K562 (cell line): ENCODE measurements around the gene KLHL13. TPM values are rescaled to one million over a fixed set of nuclear protein-coding genes. Genes with fewer than 3 reads are reported as not detected.

ENCODE experiments used
- ATAC-seq: fragments of 200-7000 bp; cut with Tn5 transposase; 3 replicates; pipeline ENCODE4 v1.9.1; 2020; ENCODE audit warnings: moderate library complexity
- BruUV-seq: library from RNA; stranded (reverse); fragments of 400-500 nt; replicated peaks from 2 replicates; lab custom pipeline; 2021; lab: Mats Ljungman, UMichigan
- CTCF ChIA-PET: fragments of 300-600 bp; formaldehyde crosslinking; extraction: SDS; loops from one replicate; lab custom pipeline; 2021; ENCODE audit warnings: low intra/inter-chr PET ratio; lab: Yijun Ruan, JAX
- POLR2A ChIA-PET: fragments of 300-600, 350-650 bp; sonication (Branson Sonifier 250); formaldehyde crosslinking; extraction: SDS; loops from one replicate; lab custom pipeline; 2021; ENCODE audit warnings: antibody characterized with exemption, inconsistent platforms; lab: Yijun Ruan, JAX
- DNase-seq, 4 experiments: peaks; one replicate each; pipeline versions ENCODE4 v3.0.0 to v3.0.0-alpha.2; 2011 to 2018; ENCODE audit warnings: low spot score in 3 of 4, mixed read lengths in 3 of 4; ENCODE audit errors: extremely low read depth in 1 of 4
- FAIRE-seq: peaks from 2 replicates; lab custom pipeline; 2011; peaks lifted over from hg19 to GRCh38; lab: Jason Lieb, UNC
- H2AFZ ChIP-seq: 2 replicates; pipeline ENCODE4 v1.6.0; 2011; ENCODE audit warnings: low read depth, low read length, control low read depth, inconsistent platforms
- H3K27ac ChIP-seq: fragments of 200-600 bp; 3 replicates; pipeline ENCODE4 v1.8.0; 2011; ENCODE audit warnings: low read depth, mild to moderate bottlenecking, control low read depth, inconsistent platforms, low read length, moderate library complexity, mixed read lengths; ENCODE audit errors: extremely low read depth
- H3K27me3 ChIP-seq, 2 experiments: fragments of 300-600 bp in 1 of 2; 2 replicates in 1 of 2; 3 replicates in 1 of 2; pipeline versions ENCODE4 v1.6.0 to v1.8.0; 2011; ENCODE audit warnings: inconsistent platforms in 2 of 2, low read length in 2 of 2, mild to moderate bottlenecking in 1 of 2, mixed read lengths in 1 of 2, moderate library complexity in 1 of 2; ENCODE audit not compliant: control insufficient read depth in 2 of 2, insufficient read depth in 2 of 2
- H3K36me3 ChIP-seq: fragments of 300-600 bp; 3 replicates; pipeline ENCODE4 v1.8.0; 2011; ENCODE audit warnings: mild to moderate bottlenecking, low read length, inconsistent platforms; ENCODE audit not compliant: control insufficient read depth, insufficient read depth
- H3K4me1 ChIP-seq, 2 experiments: fragments of 200-600 bp in 1 of 2; replicated peaks in 1 of 2; 2 replicates in 1 of 2; 3 replicates in 1 of 2; pipeline versions ENCODE4 v1.5.1 to v1.8.0; 2011; ENCODE audit warnings: inconsistent platforms in 2 of 2, low read length in 2 of 2, mild to moderate bottlenecking in 1 of 2, mixed read lengths in 1 of 2, moderate library complexity in 1 of 2; ENCODE audit not compliant: control insufficient read depth in 2 of 2, insufficient read depth in 2 of 2
- H3K4me2 ChIP-seq: 2 replicates; pipeline ENCODE4 v1.6.1; 2011; ENCODE audit warnings: low read length, control low read depth, inconsistent platforms, mixed read lengths; ENCODE audit not compliant: insufficient read depth
- H3K4me3 ChIP-seq: fragments of 200-600 bp; sonication (generic), shearing (Covaris generic); 2 replicates; pipeline ENCODE4 v1.5.1; 2016; ENCODE audit warnings: control low read depth, inconsistent platforms
- H3K79me2 ChIP-seq: fragments of 200-600 bp; 3 replicates; pipeline ENCODE4 v1.8.0; 2011; ENCODE audit warnings: low read length, inconsistent platforms; ENCODE audit not compliant: control insufficient read depth, insufficient read depth
- H3K9ac ChIP-seq, 2 experiments: 2 replicates each; pipeline versions ENCODE4 v1.6.0 to v1.6.1; 2011; ENCODE audit warnings: low read depth in 2 of 2, low read length in 2 of 2, control low read depth in 1 of 2, inconsistent platforms in 1 of 2, mild to moderate bottlenecking in 1 of 2, mixed read lengths in 1 of 2; ENCODE audit not compliant: insufficient read depth in 1 of 2
- H3K9me1 ChIP-seq: one replicate; pipeline ENCODE4 v1.6.0; 2011; ENCODE audit warnings: inconsistent platforms, mild to moderate bottlenecking, low read length, moderate library complexity; ENCODE audit not compliant: control insufficient read depth, insufficient read depth
- H3K9me3 ChIP-seq: replicated peaks from 2 replicates; pipeline ENCODE4 v1.5.1; 2011; ENCODE audit warnings: low read depth, low read length, inconsistent platforms; ENCODE audit not compliant: control insufficient read depth, insufficient read depth
- H4K20me1 ChIP-seq: replicated peaks from 2 replicates; pipeline ENCODE4 v1.6.1; 2011; ENCODE audit warnings: low read length, inconsistent platforms, mixed read lengths; ENCODE audit not compliant: control insufficient read depth, insufficient read depth
- HCFC1 ChIP-seq: IDR thresholded peaks from 2 replicates; pipeline ENCODE4 v1.6.1; 2012; ENCODE audit warnings: low read depth, low read length, improper control_type of control experiment
- NR4A1 ChIP-seq, 2 experiments: fragments of 250-450 bp in 1 of 2; fragments of 450-650 bp in 1 of 2; sonication (Bioruptor Pico) in 1 of 2; IDR thresholded peaks; 2 replicates each; pipeline versions ENCODE4 v1.4.0 to v1.6.1; 2016 to 2020; ENCODE audit warnings: mild to moderate bottlenecking in 2 of 2, missing compliant biosample characterization in 1 of 2, missing genetic modification characterization in 1 of 2, moderate library complexity in 1 of 2
- RB1 ChIP-seq: fragments of 450-650 bp; IDR thresholded peaks from 2 replicates; pipeline ENCODE4 v1.6.1; 2017; ENCODE audit warnings: low read depth, mild to moderate bottlenecking
- TCFL5 ChIP-seq: fragments of 250-450 bp; sonication (Bioruptor Pico); conservative IDR thresholded peaks from 2 replicates; pipeline ENCODE4 v1.6.1; 2021; ENCODE audit warnings: mild to moderate bottlenecking, moderate library complexity, matching md5 sums
- TFAM ChIP-seq: fragments of 250-450 bp; sonication (Bioruptor Pico); conservative IDR thresholded peaks from 2 replicates; pipeline ENCODE4 v1.5.0; 2021; ENCODE audit warnings: mild to moderate bottlenecking, moderate library complexity
- XRCC5 ChIP-seq: fragments of 200-400 bp; formaldehyde crosslinking; IDR thresholded peaks from 2 replicates; pipeline ENCODE4 v1.6.1; 2017; ENCODE audit warnings: low read depth, mild to moderate bottlenecking, low read length
- ZNF121 ChIP-seq: sonication (generic); formaldehyde crosslinking; conservative IDR thresholded peaks from 2 replicates; pipeline ENCODE4 v1.8.0; 2022; ENCODE audit warnings: missing genetic modification reagents
- ZNF695 ChIP-seq: fragments of 450-650 bp; formaldehyde crosslinking; IDR thresholded peaks from 2 replicates; pipeline ENCODE4 v1.4.0; 2020; ENCODE audit warnings: mild to moderate bottlenecking, moderate library complexity
- ZNF785 ChIP-seq: fragments of 250-450 bp; sonication (Bioruptor Pico); IDR thresholded peaks from 2 replicates; pipeline ENCODE4 v1.4.0; 2020; ENCODE audit warnings: mild to moderate bottlenecking
- whole genome bisulfite sequencing: fragments of 100-300 bp; shearing (Covaris generic); methylation state at CpG from one replicate; pipeline ENCODE4 v1.1.6; 2016; ENCODE audit warnings: low coverage, mixed read lengths; ENCODE audit not compliant: insufficient coverage; ENCODE audit errors: missing lambda C conversion rate; 5-methylcytosine and 5-hydroxymethylcytosine counted together
- in situ Hi-C: fragments of 300-500 bp; cut with MboI; formaldehyde crosslinking; loops from 4 replicates; pipeline ENCODE4 v1.15.0; 2018; ENCODE audit warnings: inconsistent platforms, mixed read lengths
- intact Hi-C: fragments of 100-400 bp; cut with micrococcal nuclease; formaldehyde crosslinking; loops from 2 replicates; pipeline ENCODE4 v1.14.2; 2022
- polyA plus RNA-seq, 8 experiments: library from polyadenylated mRNA; depleted of rRNA in 4 of 8; stranded (reverse) in 5 of 8; unstranded in 3 of 8; fragments of >200 nt; fragmentation: Nextera tagmentation in 2 of 8; fragmentation: Illumina TruSeq in 1 of 8; extraction: Ambion mirVana in 2 of 8; extraction: Trizol in 1 of 8; gene quantifications; 2 replicates each; pipeline versions ENCODE4 v1.2.1 to v1.2.3, GENCODE V29; 2011 to 2014; ENCODE audit warnings: inconsistent platforms in 1 of 8, missing spikeins in 1 of 8
- total RNA-seq, 7 experiments: library from RNA; depleted of rRNA in 6 of 7; stranded (reverse); fragments of >200 nt in 6 of 7; fragmentation: Illumina TruSeq in 2 of 7; extraction: Trizol in 2 of 7; gene quantifications; 2 replicates each; pipeline versions ENCODE4 v1.2.1 to v1.2.3, GENCODE V29; 2011 to 2021; ENCODE audit warnings: low replicate concordance in 1 of 7
- TF ChIP-seq, protein P1 (sequence below): sonication (generic); IDR thresholded peaks from 2 replicates; pipeline ENCODE4 v1.6.1; 2016
- TF ChIP-seq, protein P2 (sequence below): sonication (generic); formaldehyde crosslinking; IDR thresholded peaks from 2 replicates; pipeline ENCODE4 v1.8.0; 2023; ENCODE audit warnings: mild to moderate bottlenecking, missing genetic modification reagents
- TF ChIP-seq, protein P3 (sequence below): sonication (generic); formaldehyde crosslinking; IDR thresholded peaks from 2 replicates; pipeline ENCODE4 v1.8.0; 2022; ENCODE audit warnings: mild to moderate bottlenecking, low read depth, missing genetic modification reagents

The KLHL13 gene
- total and polyA plus RNA-seq, 9 of the 15 experiments (the other 6 are each of a cell fraction or from before 2014, with no cell fraction given), result 1.2 to 4.1 (median 2.2) TPM

GRCh38 chrX:118047446-118048186, 69.0 kb downstream of the KLHL13 start:
- Histone ChIP-seq H3K9me3 (no peaks in the 10 kb centered on the region), H3K36me3 (no peaks in the 10 kb centered on the region), H3K79me2 (no peaks in the 10 kb centered on the region), H3K9ac (no peak overlapping the region), H3K4me1 (no peaks in the 10 kb centered on the region), H3K4me3 (no peak overlapping the region), H3K27me3 (no peaks in the 10 kb centered on the region), H3K27ac (no peak overlapping the region), H3K9me1 (no peaks in the 10 kb centered on the region)
- in situ Hi-C loops (no loop called here), intact Hi-C loops (no loop called here)
- POLR2A ChIA-PET, result no interaction called here
- FAIRE-seq (no peak), ATAC-seq (no peak)
- 0% methylated on average over 4 of the region's 4 CpGs for WGBS
- BruUV-seq, result no TSS peak
- TF ChIP-seq, protein P1, sequence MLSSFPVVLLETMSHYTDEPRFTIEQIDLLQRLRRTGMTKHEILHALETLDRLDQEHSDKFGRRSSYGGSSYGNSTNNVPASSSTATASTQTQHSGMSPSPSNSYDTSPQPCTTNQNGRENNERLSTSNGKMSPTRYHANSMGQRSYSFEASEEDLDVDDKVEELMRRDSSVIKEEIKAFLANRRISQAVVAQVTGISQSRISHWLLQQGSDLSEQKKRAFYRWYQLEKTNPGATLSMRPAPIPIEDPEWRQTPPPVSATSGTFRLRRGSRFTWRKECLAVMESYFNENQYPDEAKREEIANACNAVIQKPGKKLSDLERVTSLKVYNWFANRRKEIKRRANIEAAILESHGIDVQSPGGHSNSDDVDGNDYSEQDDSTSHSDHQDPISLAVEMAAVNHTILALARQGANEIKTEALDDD, result 0 out of 2 replicates have a peak, but pooled peaks have one; percentile 13
- no peak for TF ChIP-seq TFAM
- TF ChIP-seq, all 486 proteins: peak for 1
- no peak for DNase-seq
- Histone ChIP-seq H3K4me2 (no peak overlapping the region), H2AFZ (no peak overlapping the region), H4K20me1 (no peaks in the 10 kb centered on the region)
- CTCF ChIA-PET, result no interaction called here

- Histone ChIP-seq H2AFZ (no peak overlapping the region), H3K9me3 (no peaks in the 10 kb centered on the region), H3K4me3 (no peak overlapping the region), H3K79me2 (no peaks in the 10 kb centered on the region), H4K20me1 (no peaks in the 10 kb centered on the region), H3K36me3 (no peaks in the 10 kb centered on the region), H3K4me2 (no peak overlapping the region), H3K27ac (no peak overlapping the region), H3K9ac (no peak overlapping the region), H3K4me1 (no peaks in the 10 kb centered on the region), H3K27me3 (no peaks in the 10 kb centered on the region), H3K9me1 (no peaks in the 10 kb centered on the region)
- in situ Hi-C loops (no loop called here), intact Hi-C loops (no loop called here)
- no peak for DNase-seq
- WGBS, result 0% methylated on average over 1 of the region's 1 CpG
- POLR2A ChIA-PET, result interaction anchor here (0.5 kb wide), 1 partner anchor 716 kb away, joined by 3 read pairs; no protein-coding TSS in a partner anchor
- BruUV-seq, result no TSS peak
- ATAC-seq, result no peak
- no peak for FAIRE-seq
- CTCF ChIA-PET, result no interaction called here
- TF ChIP-seq TCFL5 (CRISPR knock-in tag) (no peak), ZNF695 (CRISPR knock-in tag) (no peak), ZNF785 (CRISPR knock-in tag) (no peak), RB1 (no peak), ZNF121 (CRISPR knock-in tag) (no peak), HCFC1 (no peak), XRCC5 (no peak), NR4A1 (CRISPR knock-in tag; IDR thresholded peaks at IDR 0.05) (no peak), NR4A1 (tag; IDR thresholded peaks at IDR 0.05) (no peak)
- TF ChIP-seq, protein P2, sequence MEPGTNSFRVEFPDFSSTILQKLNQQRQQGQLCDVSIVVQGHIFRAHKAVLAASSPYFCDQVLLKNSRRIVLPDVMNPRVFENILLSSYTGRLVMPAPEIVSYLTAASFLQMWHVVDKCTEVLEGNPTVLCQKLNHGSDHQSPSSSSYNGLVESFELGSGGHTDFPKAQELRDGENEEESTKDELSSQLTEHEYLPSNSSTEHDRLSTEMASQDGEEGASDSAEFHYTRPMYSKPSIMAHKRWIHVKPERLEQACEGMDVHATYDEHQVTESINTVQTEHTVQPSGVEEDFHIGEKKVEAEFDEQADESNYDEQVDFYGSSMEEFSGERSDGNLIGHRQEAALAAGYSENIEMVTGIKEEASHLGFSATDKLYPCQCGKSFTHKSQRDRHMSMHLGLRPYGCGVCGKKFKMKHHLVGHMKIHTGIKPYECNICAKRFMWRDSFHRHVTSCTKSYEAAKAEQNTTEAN (CRISPR knock-in tag), result no peak
- TF ChIP-seq, protein P3, sequence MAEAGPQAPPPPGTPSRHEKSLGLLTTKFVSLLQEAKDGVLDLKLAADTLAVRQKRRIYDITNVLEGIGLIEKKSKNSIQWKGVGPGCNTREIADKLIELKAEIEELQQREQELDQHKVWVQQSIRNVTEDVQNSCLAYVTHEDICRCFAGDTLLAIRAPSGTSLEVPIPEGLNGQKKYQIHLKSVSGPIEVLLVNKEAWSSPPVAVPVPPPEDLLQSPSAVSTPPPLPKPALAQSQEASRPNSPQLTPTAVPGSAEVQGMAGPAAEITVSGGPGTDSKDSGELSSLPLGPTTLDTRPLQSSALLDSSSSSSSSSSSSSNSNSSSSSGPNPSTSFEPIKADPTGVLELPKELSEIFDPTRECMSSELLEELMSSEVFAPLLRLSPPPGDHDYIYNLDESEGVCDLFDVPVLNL (CRISPR knock-in tag), result no peak
Observed at GRCh38 chrX:118039591-118039990, 77.0 kb downstream of the KLHL13 start.
